GM19193 (cell line): ENCODE data around the gene S100A4.

Experiments used
- POLR2A ChIP-seq: IDR thresholded peaks from 4 replicates; pipeline ENCODE4 v1.6.1; 2011; ENCODE audit not compliant: insufficient read depth, insufficient read length; ENCODE audit errors: extremely low read depth

Gene S100A4

DNA sequence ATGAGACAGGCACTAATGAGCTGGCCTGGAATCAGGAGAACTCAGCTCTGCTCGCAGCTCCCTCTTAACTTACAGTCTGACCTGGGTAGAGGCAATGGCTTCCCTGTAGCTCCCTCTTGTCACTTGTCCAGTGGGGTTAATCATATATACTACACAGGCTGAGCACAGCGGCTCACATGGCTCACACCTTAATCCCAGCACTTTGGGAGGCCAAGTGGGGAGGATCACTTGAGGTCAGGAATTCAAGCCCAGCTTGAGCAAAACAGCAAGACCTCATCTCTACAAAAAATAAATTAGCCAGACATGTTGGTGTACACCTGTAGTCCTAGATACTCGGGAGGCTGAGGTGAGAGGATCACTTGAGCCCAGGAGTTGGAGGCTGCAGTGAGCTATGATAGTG, 14.0 kb downstream of the S100A4 start:
- no peak for TF ChIP-seq POLR2A

DNA sequence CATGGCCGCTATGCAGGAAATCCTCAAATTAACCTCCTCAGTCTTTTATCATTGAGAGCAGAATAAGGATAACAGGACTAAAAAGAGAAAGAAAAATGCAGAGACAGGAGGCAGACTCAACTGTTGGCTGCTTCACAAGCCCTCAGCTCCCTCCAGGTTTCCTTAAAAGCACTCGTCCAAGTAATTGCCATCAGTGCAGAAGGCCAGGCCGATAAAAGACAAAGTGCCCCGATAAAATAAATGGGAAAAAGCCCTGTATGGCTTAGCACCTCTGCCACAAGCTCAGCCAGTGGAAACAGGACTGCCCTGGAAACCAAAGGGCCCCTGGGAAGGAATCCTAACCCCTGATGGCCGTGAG, 17.9 kb downstream of the S100A4 start:
- no peak for TF ChIP-seq POLR2A

- no peak for TF ChIP-seq POLR2A
These were observed 18.5 kb downstream of the S100A4 start for GRCh38 chr1:153527023-153527682.

DNA sequence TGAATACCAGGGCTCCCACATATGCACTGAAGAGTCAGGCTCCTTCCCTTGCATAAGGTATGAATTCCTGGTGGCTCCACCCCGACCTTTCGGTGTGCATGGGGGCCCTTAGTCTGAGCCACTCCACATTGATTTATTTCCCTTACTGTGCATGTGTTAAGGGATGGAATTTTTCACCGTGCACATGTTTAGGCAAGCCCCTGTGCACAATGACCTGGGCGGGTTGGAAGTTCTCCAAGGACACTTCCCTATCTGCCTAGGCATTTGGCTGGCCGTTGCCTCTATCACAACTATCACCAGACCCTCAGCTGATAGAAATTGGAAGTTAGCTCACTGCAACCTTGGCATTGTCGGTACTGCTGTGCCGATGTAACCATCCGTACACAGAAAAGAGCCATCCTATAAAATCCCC, 19.5 kb downstream of the S100A4 start:
- TF ChIP-seq POLR2A = no peak

GRCh38 chr1:153525088-153525728, 20.4 kb downstream of the S100A4 start:
- no peak for TF ChIP-seq POLR2A

- no peak for TF ChIP-seq POLR2A
These were observed 24.7 kb downstream of the S100A4 start for GRCh38 chr1:153520818-153521476.

DNA sequence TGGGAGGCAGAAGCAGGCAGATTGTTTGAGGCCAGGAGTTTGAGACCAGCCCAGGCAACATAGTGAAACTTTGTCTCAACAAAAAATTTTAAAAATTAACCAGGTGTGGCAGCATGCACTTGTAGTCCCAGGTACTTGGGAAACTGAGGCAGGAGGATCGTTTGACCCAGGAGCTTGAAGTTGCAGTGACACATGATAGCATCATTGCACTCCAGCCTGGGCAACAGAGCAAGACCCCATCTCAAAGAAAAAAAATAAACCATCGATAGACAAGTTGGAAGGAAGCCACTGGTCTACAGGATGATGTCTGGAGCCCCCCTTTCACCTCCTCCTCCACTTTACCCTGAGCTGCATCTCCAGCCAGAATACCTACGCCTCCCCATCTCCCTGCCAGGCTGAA, 26.4 kb downstream of the S100A4 start:
- TF ChIP-seq POLR2A = no peak

DNA sequence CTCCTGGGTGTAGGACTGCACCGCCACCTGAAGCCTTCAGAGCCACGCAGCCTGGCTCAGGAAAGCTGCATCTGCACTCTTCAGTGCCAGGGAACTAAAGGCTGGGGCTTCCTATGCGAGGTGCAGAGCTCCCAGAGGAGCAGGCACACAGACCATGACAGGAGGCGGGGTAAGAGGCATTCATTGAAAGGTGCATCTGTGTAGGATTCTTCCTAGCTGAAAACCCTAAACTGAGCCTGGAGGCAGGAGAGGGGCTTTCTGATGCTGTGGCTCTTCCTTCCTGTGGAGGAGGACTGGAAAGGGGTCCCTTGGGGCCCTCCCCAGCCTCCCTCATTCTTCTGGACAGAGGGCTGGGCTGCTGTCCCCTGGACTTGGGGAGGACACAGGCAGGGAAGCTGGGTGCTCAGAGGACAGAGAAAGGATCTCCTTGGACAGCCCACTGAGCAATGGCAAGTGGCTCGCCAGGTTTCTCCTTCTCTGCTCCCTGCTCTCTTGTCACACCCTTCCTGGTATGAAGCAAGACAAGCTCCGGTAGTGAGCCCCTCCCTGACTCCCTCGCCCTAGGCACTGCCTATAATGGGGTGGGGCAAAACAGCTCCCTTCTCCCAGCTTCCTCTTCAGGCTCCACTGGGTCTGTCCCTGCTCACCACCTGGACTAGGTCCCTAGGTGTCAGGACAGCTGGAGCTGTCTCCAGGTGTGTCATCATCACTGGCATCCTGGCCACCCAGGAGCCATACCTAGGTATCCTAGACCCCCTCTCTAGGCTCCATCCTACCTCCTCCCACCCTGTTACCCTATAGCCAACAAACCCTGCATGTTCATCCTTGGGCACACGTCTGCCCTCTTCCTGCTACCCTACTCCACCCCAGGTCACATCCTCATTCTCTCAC, 29.9 kb downstream of the S100A4 start:
- TF ChIP-seq POLR2A = no peak

DNA sequence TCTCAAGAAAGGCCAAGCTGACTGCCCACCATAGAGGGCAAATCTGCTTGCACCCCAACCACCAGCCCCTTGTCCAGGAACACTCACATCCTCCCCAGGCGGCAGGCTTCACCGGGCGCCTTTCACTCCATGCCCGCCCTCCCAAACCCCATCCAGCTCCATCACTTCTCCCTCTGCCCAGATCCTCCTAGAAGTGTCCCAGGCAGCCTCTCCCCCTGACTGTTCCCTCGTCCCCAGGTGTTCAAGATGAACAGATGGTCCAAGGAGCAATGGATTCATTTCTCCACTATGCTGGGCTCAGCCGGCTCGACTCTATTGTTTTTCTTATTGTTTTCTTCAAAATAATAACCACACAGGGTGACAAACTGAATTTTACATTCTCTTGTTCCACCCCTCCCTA, 31.9 kb downstream of the S100A4 start:
- no peak for TF ChIP-seq POLR2A

- no peak for TF ChIP-seq POLR2A
These were observed 32.6 kb downstream of the S100A4 start for GRCh38 chr1:153513023-153513422.

DNA sequence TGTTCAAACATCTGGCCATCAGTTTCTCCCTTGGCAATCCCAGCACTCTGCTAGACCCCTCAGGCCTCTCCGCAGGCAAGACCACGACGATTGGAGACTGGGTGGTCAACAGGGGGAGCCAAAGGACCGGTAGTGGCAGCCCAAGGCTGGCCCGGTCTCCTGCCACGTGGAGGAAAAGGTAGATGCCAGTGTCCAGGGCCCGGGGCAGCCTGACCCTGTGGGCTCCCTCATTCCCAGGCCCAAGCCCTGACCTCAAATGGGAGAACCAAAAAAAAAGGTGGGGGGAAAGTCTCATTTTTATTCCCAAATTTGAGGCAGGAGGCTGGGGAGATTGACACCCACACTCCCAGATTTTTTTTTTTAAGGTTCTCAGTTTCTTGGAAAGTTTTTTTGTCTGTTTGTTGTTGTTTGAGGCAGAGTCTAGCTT, 34.6 kb downstream of the S100A4 start:
- no peak for TF ChIP-seq POLR2A

DNA sequence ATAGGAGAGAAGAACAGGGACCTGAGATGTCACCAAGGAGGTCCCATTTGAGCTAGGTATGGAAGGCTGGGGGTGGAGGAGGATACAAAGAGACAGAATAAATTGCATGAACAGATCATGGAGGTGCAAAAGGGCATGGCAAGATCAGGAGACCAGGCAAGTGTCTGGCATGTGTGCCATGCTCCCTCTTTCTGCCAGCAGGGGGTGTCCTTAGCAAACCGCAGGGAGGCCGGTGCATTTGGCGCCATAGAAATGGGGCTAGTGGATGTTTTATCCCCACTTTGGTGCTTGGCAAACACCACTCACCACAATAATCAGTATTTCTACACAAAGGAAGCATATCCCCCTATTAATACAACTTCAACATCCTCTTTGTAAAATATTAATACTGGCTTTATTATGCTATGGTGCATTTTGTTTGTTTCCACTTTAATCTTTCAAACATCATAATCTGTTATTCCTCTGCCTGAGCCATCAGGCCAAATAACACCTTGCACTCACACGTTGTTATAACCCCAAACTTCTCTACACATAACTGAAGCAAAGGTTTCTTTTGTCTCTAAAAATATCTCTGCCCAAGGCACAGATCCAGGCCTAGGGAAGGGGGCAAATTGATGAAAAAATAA, 35.8 kb downstream of the S100A4 start:
- TF ChIP-seq POLR2A = no peak

DNA sequence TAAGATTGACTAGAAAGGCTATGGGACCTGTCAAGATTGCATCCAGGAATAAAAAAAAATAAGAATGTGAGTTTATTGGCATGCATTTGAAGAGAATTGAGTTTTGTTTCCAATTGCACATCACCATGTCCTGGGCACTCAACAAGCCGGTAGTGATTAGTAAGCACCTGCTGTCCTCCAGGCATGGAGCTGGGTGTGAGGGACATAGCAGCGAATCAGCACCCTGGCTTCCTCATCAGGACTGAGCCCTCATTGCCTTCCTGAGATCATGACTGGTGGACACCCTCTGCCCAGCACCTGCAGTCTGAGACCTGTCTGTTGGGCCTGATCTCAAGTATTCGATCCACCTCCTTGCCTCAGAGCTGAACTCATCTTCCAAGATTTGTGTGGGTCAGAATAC, 36.6 kb downstream of the S100A4 start:
- no peak for TF ChIP-seq POLR2A

DNA sequence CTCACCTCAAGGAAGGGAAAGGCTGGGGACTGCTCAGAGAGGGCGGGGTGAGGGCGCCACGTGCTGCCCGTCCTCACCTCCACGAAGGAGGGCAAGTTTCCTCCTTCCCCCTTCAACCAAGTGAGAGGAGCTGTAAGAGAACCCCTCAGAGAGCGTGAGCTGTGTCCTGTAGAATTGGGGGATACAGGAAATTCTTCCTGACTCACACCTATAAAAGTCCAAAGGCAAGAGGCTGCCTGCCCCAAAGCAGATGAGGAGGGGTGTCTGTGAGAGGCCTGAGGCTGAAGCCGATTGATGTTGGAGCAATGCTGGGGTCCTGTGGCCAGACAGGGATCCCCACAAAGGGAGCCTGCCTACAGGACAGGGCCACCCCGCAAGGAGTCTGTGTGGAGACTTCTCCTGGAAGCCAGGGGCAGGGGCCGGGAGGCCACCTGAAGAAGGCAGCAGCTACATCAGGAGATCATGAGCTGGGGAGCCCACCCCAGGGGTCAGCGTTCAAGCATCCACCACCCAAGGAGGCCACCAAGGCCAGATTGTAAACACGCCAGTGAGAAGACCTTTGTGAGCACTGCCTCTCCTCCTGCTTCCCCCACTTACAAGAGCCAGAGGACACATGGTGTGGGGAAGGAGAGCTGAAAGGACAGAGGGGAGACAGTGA, 37.6 kb downstream of the S100A4 start:
- no peak for TF ChIP-seq POLR2A
